Measurements from ENCODE around the gene RNF13. TPM values are rescaled to one million over a fixed set of nuclear protein-coding genes. Genes with fewer than 3 reads are reported as not detected.
A peak's percentile ranks its signal among the peaks of the same experiment; 100 is the strongest.

The RNF13 gene
- total RNA-seq, 2 donors from 2014 or later = 77.3 to 105 TPM

DNA sequence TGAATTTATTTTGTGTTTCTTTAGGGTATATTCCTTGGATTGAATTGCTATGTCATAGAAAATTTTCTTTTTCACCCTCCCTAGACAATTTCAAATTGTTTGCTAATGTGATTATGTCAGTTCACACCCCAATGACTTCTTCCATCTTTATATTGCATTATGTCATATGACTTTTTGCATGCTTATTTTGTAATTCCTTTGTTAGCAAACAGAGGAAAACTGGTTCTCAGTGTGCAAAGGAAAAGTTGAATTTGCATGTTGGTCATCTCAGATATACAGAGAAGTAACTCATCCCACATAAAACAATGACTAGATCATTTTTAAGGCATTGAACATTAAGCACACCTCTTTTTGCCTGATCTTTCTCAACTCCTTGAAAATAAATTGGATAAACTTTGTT is 3.3 kb upstream of the RNF13 start:
- Histone ChIP-seq H3K4me3 (no peak overlapping the region), H3K9me3 (no peaks in the 10 kb centered on the region), H3K36me3 (no peaks in the 10 kb centered on the region), H3K27ac (no peak overlapping the region), H3K27me3 (replicated peaks; ENCODE audit: insufficient read depth) (no peaks in the 10 kb centered on the region), H3K4me1 (replicated peaks) (no peaks in the 10 kb centered on the region)
- intact Hi-C loops (cut with DNase I) = loop anchor here (5.0 to 10.0 kb wide), 3 partner anchors 37 to 155 kb away; partner anchors contain the start of gene WWTR1
- no peak for TF ChIP-seq POLR2A (IDR thresholded peaks at IDR 0.05)
- no peak for TF ChIP-seq POLR2AphosphoS5 (IDR thresholded peaks at IDR 0.05)
- TF ChIP-seq, protein P1, sequence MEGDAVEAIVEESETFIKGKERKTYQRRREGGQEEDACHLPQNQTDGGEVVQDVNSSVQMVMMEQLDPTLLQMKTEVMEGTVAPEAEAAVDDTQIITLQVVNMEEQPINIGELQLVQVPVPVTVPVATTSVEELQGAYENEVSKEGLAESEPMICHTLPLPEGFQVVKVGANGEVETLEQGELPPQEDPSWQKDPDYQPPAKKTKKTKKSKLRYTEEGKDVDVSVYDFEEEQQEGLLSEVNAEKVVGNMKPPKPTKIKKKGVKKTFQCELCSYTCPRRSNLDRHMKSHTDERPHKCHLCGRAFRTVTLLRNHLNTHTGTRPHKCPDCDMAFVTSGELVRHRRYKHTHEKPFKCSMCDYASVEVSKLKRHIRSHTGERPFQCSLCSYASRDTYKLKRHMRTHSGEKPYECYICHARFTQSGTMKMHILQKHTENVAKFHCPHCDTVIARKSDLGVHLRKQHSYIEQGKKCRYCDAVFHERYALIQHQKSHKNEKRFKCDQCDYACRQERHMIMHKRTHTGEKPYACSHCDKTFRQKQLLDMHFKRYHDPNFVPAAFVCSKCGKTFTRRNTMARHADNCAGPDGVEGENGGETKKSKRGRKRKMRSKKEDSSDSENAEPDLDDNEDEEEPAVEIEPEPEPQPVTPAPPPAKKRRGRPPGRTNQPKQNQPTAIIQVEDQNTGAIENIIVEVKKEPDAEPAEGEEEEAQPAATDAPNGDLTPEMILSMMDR (IDR thresholded peaks at IDR 0.05) = no peak
- DNase-seq (ENCODE audit: low spot score) = no peak

DNA sequence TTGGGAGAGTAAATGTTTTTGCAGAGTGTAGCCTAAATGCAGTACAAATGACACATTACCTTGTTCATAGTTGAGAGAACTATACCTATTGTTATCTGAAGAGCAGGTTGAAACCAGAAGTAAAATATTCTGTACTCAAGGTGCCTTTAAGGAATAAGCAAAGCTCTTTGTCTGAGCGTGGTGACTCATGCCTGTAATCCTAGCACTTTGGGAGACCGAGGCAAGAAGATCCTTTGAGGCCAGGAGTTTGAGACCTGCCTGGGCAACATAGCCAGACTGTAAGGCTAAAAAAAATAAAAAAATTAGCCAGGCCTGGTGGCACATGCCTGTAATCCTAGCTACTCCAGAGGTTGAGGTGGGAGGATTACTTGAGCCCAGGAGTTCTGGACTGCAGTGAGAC is 2.2 kb upstream of the RNF13 start:
- Histone ChIP-seq H3K36me3 (no peaks in the 10 kb centered on the region), H3K27ac (no peak overlapping the region), H3K4me1 (replicated peaks) (no peaks in the 10 kb centered on the region), H3K27me3 (replicated peaks; ENCODE audit: insufficient read depth) (no peaks in the 10 kb centered on the region), H3K4me3 (no peak overlapping the region), H3K9me3 (no peaks in the 10 kb centered on the region)
- intact Hi-C loops (cut with DNase I) = loop anchor here (5.0 to 10.0 kb wide), 2 partner anchors 49 to 156 kb away; partner anchors contain the start of gene WWTR1
- no peak for DNase-seq (ENCODE audit: low spot score)
- 73% methylated on average over 2 of the region's 2 CpGs for WGBS
- TF ChIP-seq, protein P1 (IDR thresholded peaks at IDR 0.05) = no peak
- no peak for TF ChIP-seq POLR2A (IDR thresholded peaks at IDR 0.05)
- TF ChIP-seq POLR2AphosphoS5 (IDR thresholded peaks at IDR 0.05) = no peak

DNA sequence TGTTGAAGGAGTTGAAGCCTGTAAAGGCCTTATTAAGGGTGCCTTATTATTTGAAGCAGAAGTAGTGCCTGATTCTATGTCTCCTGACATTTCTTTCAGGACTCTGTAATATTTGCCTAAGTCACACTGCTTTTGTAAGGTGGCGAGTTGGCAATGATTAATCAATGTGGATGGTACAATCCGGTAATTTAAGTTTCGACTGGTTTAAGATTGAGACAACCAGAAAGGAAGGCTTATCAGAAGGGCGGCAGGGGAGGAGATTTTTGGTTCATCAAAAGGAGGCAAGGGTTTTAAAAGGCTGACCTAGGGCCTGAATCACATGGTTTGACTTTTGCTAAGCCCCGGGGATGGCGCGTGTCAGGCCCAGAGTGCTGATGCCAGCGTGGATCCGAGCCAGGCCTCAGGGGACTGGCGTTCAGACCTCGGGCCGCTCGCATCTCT is 830 bp upstream of the RNF13 start:
- peak overlapping the region; percentile 96 to 97 for H3K27ac ChIP-seq
- intact Hi-C loops (cut with DNase I) = loop anchor here (5.0 to 10.0 kb wide), 2 partner anchors 50 to 157 kb away; partner anchors contain the start of gene WWTR1
- no peaks in the 10 kb centered on the region for H3K9me3 ChIP-seq
- no peaks in the 10 kb centered on the region for H3K27me3 ChIP-seq (replicated peaks; ENCODE audit: insufficient read depth)
- WGBS = 17% methylated on average over 13 of the region's 13 CpGs
- H3K4me3 ChIP-seq = peak overlapping the region; percentile 62 to 82
- H3K4me1 ChIP-seq (replicated peaks) = no peaks in the 10 kb centered on the region
- TF ChIP-seq POLR2A (IDR thresholded peaks at IDR 0.05) (no peak), POLR2AphosphoS5 (IDR thresholded peaks at IDR 0.05) (no peak)
- TF ChIP-seq, protein P1 (IDR thresholded peaks at IDR 0.05) = no peak
- no peak for DNase-seq (ENCODE audit: low spot score)
- no peaks in the 10 kb centered on the region for H3K36me3 ChIP-seq

DNA sequence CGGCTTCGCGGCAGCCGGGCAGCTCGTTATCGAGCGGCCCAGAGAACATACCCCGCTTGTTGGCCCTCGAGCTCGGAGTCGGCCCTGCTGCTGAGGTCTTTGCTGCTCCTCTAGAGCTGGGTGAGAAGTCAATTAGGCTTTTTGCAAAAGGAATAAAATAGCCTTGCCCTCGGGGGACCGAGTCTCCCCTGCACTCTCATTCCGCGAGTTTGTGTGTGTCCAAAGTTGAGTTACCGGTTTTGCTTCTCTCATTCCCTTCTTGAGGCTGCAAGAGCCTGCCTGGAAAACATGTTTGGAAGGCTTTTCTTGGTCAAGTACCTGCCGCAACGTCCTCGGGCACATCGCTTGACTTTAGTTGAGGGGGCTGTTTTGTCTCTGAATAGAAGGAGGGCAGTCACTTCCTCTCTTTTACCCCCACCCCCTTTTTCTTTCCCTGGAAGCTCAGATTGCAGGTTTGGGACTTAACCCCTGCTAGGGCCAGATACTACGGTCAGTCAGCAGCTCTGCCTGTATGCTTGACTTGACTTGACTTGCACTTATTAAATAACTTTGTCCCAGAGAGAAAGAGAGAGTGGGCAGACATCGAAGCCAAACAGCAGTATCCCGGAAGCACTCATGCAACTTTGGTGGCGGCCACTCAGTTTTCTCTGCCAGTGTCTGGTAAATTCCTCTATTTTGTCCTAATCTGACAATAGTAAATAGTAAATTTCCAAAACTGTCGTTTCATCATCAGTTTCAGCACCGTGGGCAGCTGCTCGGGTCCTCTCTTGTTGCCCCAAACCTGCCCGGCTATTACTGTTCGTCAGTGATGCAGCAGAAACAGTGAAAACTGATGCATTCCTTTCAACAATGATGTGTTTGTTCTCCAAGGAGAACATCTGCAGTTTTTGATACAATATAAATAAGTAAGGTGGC is 609 bp downstream of the RNF13 start:
- no peaks in the 10 kb centered on the region for H3K27me3 ChIP-seq (replicated peaks; ENCODE audit: insufficient read depth)
- peak overlapping the region; percentile 96 to 97 for H3K27ac ChIP-seq
- under 1% methylated on average over 29 of the region's 29 CpGs for WGBS
- H3K9me3 ChIP-seq = no peaks in the 10 kb centered on the region
- H3K36me3 ChIP-seq = no peaks in the 10 kb centered on the region
- DNase-seq (ENCODE audit: low spot score) = peak; percentile 55
- H3K4me1 ChIP-seq (replicated peaks) = no peaks in the 10 kb centered on the region
- peak overlapping the region; percentile 62 to 82 for H3K4me3 ChIP-seq
- intact Hi-C loops (cut with DNase I) = loop anchor here (5.0 to 10.0 kb wide), 2 partner anchors 51 to 159 kb away; partner anchors contain the start of gene WWTR1
- TF ChIP-seq POLR2A (IDR thresholded peaks at IDR 0.05) (no peak), POLR2AphosphoS5 (IDR thresholded peaks at IDR 0.05) (no peak)
- TF ChIP-seq, protein P1 (IDR thresholded peaks at IDR 0.05) = no peak

All from prostate gland (tissue), 2 donors.